Posterior vena cava (tissue), 2 donors: ENCODE measurements around the gene PLPPR2. TPM values are rescaled to one million over a fixed set of nuclear protein-coding genes. Genes with fewer than 3 reads are reported as not detected.
"Not testable (repeated sequence)": the region's sequence is repeated elsewhere in the genome, so short reads cannot be mapped to it uniquely, and the experiment has no call there.

ENCODE experiments used
- DNase-seq: peaks from one replicate; pipeline ENCODE4 v3.0.0-alpha.2; 2020; ENCODE audit warnings: low spot score
- intact Hi-C, 2 donors: fragments of 100-400 bp; cut with DNase I; formaldehyde crosslinking; loops; one replicate each; pipeline versions ENCODE4 v1.14.1 to v1.14.2; 2022 to 2023
- total RNA-seq, 2 donors: library from RNA; stranded (reverse); fragmentation: NEBNext Ultra II Directional; extraction: Animal tissue kit (Norgen Biotek cat#: 25700); gene quantifications; one replicate each; pipeline ENCODE4 v1.2.1, GENCODE V29; 2021
- donor health status: DM: yes; HTN: yes; CAD: no.
- donor health status: DM: yes; HTN: yes; CAD: no.

PLPPR2 gene
- total RNA-seq, 2 donors from 2014 or later: 38.4 to 40.2 TPM

DNA sequence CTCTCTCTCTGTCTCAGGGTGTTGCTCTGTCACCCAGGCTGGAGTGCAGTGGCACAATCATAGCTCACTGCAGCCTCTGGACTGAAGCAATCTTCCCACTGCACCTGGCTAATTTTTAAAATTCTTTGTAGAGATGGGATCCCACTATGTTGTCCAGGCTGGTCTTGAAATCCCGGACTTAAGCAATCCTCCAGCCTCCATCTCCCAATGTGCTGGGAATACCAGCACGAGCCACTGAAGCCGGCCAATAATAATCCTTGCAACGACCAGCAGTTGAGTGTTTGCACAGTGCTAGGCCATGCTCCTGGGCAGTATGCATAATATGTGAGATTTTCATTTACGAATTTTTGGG is 29.5 kb downstream of the PLPPR2 start:
- intact Hi-C loops: loop anchor here in 1 of 2 donors (5.0 to 10.0 kb wide), 2 partner anchors 38 to 100 kb away; partner anchors contain the start of gene ELAVL3
- no peak for DNase-seq

DNA sequence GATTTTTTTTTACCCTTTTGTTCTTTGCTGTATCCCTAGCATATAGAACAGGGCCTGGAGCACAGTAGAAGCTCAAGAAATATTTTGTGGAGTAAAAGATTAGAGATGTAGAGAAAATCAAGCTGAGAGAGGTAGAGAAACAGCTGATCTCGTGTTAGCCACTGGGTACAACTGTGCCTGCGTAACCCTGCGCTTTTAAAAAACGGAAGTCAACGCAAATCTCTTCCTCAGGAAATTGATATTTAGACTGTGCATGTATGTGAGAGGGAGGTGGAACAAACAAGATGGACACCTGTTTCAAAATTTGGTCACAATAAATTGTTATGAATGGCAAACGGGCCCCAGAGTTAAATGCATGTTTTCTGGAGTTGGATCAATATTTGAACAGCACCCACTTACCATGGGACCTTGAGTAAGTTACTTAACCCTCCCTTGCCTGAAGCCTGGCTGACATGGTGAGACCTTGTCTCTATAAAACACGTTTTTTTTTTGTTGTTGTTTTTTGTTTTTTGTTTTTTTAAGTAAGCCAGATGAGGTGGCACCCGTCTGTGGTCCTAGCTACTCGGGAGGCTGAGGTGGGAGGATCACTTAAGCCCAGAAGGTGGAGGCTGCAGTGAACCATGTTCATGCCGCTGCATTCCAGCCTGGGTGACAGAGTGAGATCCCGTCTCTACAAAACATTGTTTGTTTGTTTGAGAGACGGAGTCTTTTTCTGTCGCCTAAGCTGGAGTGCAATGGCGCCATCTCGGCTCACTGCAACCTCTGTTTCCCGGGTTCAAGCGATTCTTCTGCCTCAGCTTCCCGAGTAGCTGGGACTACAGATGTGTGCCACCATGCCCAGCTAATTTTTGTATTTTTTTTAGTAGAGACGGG is 32.2 kb downstream of the PLPPR2 start:
- intact Hi-C loops: loop anchor here in 1 of 2 donors (5.0 to 10.0 kb wide), 2 partner anchors 35 to 97 kb away; partner anchors contain the start of gene ELAVL3
- DNase-seq: no peak

DNA sequence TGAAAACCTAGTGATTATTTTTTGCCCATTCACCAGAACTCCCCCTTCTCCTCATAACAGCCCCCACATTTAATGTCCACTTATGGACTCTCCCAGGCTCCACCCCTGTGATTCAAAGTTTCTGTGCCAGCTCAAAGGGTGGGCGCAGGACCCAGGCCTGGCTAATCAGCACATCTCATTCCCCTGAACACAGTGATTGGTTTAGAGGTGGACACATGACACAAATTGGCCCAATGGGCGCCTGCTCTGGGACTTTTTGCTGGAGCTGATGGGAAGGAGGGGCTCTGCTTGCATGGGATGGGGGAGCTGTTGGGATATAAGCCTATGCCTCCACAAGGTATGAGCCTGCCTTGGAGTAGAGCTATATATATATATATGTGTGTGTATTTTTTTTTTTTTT is 35.1 kb downstream of the PLPPR2 start:
- intact Hi-C loops: no loop called here
- no peak for DNase-seq

DNA sequence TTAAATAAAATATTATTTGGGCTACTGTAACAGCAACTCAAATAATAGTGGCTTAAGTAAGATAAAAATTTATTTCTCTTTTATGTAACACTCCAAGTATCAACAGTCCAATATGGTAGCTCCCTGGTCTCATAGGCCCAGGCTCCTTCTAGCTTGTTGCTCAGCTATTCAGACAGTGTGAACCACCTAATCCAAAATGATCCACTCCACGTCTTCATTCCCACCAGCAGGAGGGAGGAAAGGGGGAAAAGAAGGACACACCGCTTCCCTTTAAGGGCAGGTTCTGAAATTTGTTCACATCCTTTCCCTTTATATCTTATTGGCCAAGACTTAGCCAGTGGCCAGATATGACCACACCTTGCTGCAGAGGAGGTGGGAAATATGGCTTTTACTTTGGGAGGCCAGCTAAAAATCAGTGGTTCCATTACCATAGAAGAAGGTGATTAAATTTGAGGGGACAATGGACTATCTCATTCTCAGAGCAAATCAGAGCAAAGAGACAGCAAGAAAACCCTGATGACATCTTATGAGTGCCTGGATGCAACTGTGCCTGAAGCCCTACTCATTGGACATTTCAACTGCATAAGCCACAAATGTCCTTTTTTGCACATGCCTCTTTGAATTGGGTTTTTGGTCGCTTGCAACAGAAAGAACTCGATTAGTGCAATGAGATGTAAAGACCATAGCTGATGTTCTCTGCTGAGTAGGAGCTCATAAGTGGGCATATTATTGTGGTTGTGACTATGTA is 35.9 kb downstream of the PLPPR2 start:
- intact Hi-C loops: no loop called here
- no peak for DNase-seq

DNA sequence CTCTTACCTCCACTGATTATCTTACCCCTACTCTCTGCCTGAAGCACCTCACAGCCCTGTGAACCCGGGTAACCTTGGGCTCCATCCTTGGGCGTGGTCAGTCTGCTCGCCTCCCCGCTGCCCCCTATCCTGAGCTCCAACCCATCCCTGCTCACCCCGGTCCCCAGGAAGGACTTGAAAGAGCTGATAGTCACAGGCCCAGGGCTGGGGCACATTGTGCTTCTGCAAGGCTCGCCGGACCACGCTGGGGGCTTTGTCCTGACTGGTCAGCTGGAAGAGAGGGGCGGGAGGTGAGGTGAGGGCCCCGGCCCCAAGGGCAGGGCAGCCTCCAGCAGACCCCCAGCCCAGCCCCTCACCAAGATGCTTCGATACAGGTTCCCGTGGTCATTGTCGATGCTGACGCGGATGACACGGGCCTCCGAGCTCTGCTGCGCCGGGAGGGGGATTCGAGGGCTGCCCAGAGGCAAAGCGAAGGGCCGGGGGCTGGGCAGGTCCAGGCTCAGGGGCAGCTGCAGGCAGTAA is 41.9 kb downstream of the PLPPR2 start:
- intact Hi-C loops: no loop called here
- DNase-seq: no peak

DNA sequence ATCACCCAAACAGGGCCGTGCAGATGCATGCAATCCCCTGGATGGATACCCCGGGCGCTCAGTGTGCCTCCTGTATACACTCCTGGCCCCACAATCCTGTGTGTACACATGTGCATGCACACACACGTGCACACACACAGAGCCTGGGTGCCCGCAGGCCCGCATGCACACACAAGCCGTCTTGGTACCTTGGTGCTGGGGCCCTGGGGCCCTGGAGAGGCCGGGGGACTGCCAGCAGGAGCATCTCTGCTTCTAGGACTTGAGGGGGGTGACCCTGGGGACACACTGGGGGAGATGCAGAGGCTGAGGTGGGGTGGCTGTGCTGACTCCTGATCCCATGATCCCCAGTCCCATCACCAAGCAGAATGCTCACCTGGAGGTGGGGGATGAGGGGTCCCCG is 44.4 kb downstream of the PLPPR2 start:
- intact Hi-C loops: no loop called here
- DNase-seq: no peak

DNA sequence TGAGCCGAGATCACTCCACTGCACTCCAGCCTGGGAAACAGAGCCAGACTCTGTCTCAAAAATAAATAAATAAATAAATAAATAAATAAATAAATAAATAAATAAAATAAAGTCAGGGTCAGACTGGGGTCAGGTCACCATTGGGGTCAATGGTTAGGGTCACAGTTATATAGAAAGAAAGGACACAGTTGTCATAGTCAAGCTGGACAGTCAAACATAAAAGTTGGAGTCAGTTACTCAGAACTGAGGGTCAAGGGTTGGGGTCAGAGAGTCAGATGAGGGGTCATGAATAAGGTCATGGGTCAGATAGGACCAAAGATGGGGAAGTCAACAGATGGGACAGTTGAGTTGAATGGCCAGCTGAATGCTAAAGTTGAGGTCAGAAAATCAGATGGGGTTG is 45.6 kb downstream of the PLPPR2 start:
- intact Hi-C loops: no loop called here
- no peak for DNase-seq

DNA sequence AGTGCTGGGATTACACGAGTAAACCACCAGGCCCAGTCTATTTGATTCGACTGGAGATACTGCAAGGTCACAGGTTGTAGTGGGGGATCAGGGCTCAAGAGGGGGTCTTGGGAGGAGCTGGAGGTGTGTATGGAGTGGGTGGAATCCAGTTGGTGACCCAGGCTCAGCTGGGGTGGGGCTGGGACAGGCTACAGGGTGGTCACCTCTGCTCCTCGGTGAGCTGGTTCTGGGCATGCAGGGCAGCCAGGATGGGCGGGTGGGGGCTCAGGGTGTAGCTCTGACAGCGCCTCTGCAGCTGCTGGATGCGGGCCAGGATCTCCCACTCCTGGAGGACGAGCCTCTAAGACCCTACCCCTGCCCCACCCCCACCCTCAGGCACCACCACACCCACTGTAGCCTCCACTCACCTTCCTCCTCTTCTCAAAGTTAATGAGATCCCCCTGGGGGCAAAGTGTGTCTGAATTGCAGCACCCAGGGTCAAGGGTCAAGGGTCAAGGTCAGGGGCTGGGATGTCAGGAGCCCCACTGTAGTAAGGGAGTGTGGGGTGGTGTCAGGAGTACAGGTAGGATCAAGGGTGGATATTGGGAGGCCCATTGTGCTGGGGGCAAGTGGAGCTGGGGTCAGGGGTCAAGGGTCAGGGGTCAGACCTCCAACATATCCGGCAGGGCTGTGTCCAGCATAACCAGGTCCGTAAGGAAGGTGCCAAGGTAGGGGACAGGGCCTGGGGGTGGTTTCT is 46.7 kb downstream of the PLPPR2 start:
- DNase-seq: no peak
- intact Hi-C loops: no loop called here

DNA sequence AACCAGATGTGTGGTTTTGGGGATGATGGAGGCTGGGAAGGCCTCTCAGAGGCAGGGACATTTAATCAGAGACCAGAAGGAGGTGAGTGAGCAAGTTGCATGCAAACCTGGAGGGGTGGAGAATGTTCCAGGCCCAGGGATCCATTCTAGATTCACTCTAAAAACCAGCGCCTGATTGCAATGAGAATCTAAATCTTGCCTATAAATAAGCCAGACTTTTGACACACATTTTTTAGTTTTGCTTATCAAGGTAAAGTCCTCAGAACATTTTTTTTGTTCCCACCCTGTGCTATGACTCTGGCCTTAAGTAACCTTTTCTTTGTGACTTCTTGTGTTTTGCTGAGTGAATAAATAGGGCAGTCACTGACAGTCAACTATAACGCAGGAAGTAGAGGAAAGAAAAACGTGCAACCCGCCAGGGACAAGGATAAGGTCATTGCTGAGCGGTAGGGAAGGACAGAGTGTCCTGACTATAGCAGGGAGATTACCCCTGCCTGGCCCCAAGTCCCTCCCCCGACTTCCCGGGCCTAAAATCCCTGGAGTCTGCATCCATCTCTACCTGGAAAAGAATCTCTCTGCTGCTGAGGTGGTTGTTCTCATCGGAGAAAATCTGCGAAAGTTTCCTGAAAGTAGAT is 49.5 kb downstream of the PLPPR2 start:
- intact Hi-C loops: no loop called here
- no peak for DNase-seq

DNA sequence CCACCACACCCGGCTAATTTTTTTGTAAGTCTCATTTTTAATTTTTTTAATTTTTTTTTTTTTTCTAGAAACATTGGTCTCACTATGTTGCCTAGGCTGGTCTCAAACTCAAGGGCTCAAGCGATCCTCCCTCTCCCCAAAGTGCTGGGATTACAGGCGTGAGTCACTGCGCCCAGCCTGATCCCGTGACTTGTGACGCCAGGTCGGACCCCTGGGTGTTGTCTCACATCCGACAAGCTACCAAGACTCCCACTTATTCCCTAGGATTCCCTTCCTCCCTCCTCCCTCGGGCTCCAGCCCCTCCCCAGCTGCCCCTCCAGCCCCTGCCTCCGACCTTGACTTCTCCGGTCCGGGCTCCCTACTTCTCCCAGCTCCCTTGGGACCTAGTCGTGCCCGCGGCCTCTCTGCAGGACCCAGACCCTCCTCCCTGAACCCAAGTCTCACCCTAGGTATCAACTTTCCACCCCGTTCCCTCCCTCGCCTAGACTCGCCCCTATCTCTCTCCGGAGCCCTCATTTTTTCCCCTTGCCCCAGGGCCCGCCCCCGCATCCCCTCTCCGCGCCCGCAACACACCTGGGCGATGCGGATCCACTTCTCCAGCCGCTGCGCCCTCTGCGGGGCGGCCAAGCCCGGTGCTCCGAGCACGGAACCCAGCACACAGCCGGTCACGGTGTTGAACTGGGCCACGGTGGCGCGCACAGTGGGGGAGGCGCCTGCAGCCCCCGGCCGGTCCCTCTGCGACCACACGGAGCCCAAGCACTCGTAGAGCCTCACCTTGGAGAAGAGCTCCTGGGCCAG is 50.8 kb downstream of the PLPPR2 start:
- intact Hi-C loops: no loop called here
- no peak for DNase-seq

DNA sequence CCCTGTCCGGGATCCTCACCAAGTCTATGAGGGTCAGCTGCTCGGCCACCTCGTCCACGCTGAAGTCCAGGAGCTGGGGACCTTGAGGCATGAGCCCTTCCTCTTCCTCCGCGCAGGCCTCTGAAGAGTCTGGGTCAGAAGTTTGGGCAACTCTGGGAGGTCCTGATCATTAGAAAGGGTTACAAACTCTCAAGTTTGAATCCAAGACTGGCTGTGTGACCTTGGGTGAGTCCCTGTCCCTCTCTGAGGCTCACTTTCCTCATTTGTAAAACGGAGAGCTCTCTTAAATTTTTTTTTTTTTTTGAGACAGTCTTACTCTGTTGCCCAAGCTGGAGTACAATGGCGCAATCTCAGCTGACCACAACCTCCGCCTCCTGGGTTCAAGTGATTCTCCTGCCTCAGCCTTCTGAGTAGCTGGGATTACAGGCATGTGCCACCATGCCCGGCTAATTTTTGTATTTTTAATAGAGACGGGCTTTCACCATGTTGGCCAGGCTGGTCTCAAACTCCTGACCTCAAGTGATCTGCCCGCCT is 51.5 kb downstream of the PLPPR2 start:
- DNase-seq, intact Hi-C loops: not testable (repeated sequence)

DNA sequence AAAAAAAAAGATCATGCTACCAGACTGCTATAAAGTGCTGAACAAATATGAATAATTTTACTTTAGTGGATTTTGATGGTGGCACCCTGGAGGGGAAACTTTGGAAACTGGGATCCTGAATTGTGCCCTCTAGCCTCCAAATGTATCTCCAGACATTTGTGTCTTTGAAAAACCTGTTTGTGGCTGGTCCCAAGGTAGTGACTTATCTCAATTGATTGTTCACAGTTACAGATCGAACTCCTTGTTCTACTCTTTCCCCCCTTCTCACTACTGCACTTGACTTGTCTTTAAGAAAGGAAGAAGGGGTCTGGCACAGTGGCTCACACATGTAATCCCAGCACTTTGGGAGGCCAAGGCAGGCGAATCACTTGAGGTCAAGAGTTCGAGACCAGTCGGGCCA is 53.4 kb downstream of the PLPPR2 start:
- DNase-seq: no peak
- intact Hi-C loops: no loop called here

DNA sequence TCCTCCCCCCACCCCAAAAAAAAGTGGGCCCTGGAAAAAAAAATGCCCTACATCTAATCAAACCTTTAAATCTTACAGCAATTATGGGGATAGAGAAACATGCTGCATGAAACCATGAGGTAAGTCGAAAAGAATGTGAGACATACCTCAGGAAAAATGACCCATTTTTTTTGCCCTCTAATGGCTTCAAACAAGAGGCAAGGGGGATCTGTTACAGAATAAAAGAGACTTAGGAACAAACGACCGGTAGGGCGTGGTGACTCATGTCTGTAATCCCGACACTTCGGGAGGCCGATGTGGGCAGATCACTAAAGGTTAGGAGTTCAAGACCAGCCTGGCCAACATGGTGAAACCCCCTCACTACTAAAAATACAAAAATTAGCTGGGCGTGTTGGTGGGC is 55.5 kb downstream of the PLPPR2 start:
- intact Hi-C loops: no loop called here
- DNase-seq: no peak

DNA sequence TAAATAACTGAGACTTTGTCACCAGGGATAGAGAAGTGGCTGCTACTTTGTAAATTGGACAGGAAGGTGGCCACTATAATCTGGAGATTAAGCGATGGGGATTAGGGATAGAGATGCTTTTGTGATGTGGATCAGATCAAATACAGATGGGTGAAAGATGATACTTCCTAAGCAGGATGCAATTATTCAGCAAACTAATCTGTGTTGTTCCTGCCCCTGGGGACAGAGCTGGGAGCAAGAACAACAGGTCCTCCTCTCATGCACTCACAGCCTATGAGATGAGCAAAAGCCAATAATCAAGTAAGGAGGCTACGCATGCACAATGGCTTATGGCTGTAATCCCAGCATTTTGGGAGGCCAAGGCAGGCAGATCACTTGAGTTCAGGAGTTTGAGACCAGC is 59.3 kb downstream of the PLPPR2 start:
- intact Hi-C loops: no loop called here
- DNase-seq: no peak
